ENCODE data around the gene ATP6V1E1.

The ATP6V1E1 gene

DNA sequence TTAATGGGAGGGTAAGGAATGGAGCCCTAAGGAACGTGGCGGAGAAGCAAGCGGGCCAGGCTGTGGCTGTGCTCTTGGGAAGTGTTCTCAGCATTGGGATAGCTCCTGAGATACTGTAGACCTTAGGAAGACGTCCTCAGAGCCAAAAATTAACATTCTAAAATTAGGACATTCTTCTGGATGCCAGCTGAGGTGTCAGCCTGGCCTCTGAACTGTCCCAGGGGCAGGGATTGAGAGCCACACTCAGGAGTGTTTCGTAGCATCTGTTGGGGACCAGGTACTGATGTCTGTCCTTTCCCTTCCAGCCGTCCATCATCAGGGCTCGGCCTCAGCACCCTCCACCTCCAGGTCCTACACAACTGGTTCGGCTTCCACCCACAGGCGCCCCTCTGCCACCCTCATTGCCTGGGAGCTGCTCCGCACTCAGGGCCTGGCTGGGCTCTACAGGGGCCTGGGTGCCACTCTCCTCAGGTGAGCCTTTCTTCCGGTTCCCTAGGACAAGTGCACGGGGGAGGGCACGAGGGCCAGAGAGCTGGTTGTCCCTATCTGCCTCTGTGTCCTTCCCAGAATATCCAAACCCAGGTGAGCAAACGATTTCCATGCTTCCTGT is 41.6 kb downstream of the ATP6V1E1 start:
- H3K27ac ChIP-seq (ENCODE audit: low read length): no peak overlapping the region
- no peaks in the 10 kb centered on the region for H3K4me1 ChIP-seq (ENCODE audit: control insufficient read depth, insufficient read depth, low read length)
- H3K4me3 ChIP-seq (ENCODE audit: low read length): no peak overlapping the region
- no peaks in the 10 kb centered on the region for H3K9me3 ChIP-seq (ENCODE audit: control insufficient read depth, insufficient read depth, low read length)
- no peaks in the 10 kb centered on the region for H3K27me3 ChIP-seq (ENCODE audit: control insufficient read depth, insufficient read depth, low read length)
- peaks cover 3% of the 10 kb centered on the region for H3K36me3 ChIP-seq (ENCODE audit: control insufficient read depth, insufficient read depth, low read length)
- no CpG with 5 or more reads among the region's 14 CpGs for WGBS (ENCODE audit: insufficient coverage, insufficient read length)
- DNase-seq (ENCODE audit: low read depth, low spot score): no peak

DNA sequence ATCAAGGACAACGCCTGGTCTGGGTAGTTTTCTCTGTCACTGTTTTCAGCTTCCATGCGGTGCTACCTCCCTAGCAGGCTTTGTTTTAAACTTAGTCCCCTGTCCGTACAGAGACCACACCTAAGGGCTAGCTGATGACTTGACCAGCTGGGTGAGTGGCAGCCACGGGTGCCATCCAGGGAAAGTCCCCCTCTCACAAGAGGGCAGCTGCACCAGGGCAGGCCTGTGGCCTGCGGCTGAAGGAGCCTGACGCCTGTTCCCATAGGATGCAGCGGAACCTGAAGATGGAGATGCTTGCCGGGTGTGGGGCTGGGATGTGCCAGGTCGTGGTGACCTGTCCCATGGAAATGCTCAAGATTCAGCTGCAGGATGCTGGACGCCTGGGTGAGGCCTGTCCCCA is 45.4 kb downstream of the ATP6V1E1 start:
- no CpG with 5 or more reads among the region's 10 CpGs for WGBS (ENCODE audit: insufficient coverage, insufficient read length)
- DNase-seq (ENCODE audit: low read depth, low spot score): no peak
- Histone ChIP-seq H3K4me1 (ENCODE audit: control insufficient read depth, insufficient read depth, low read length) (no peaks in the 10 kb centered on the region), H3K4me3 (ENCODE audit: low read length) (no peak overlapping the region), H3K9me3 (ENCODE audit: control insufficient read depth, insufficient read depth, low read length) (no peaks in the 10 kb centered on the region), H3K36me3 (ENCODE audit: control insufficient read depth, insufficient read depth, low read length) (no peaks in the 10 kb centered on the region), H3K27me3 (ENCODE audit: control insufficient read depth, insufficient read depth, low read length) (no peaks in the 10 kb centered on the region), H3K27ac (ENCODE audit: low read length) (no peak overlapping the region)

DNA sequence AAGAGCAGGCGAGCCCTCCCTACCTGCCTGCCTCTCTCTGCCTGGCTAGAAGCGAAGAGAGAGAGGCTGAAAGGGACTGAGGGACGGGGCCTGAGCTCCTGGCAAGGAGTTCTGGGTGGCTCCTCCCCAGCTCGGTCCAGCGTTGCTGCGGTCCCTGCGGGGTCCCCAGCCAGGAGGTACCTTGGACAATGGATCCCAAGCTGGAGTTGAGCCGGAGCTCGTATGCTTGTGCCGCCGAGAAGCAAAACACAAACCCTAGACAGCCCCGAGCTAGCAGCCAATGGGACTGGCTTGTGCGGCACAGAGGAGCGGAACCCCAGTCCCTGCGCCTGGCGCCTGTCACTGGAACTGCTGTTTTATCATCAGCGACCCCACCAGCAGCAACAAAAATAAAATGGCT is 46.9 kb downstream of the ATP6V1E1 start:
- Histone ChIP-seq H3K27ac (ENCODE audit: low read length) (no peak overlapping the region), H3K27me3 (ENCODE audit: control insufficient read depth, insufficient read depth, low read length) (no peaks in the 10 kb centered on the region), H3K4me1 (ENCODE audit: control insufficient read depth, insufficient read depth, low read length) (no peaks in the 10 kb centered on the region), H3K36me3 (ENCODE audit: control insufficient read depth, insufficient read depth, low read length) (no peaks in the 10 kb centered on the region), H3K4me3 (ENCODE audit: low read length) (no peak overlapping the region), H3K9me3 (ENCODE audit: control insufficient read depth, insufficient read depth, low read length) (no peaks in the 10 kb centered on the region)
- WGBS (ENCODE audit: insufficient coverage, insufficient read length): no CpG with 5 or more reads among the region's 17 CpGs
- DNase-seq (ENCODE audit: low read depth, low spot score): no peak

GRCh38 chr22:17581056-17581455 is 47.5 kb downstream of the ATP6V1E1 start:
- no peaks in the 10 kb centered on the region for H3K9me3 ChIP-seq (ENCODE audit: control insufficient read depth, insufficient read depth, low read length)
- no peaks in the 10 kb centered on the region for H3K27me3 ChIP-seq (ENCODE audit: control insufficient read depth, insufficient read depth, low read length)
- no peaks in the 10 kb centered on the region for H3K4me1 ChIP-seq (ENCODE audit: control insufficient read depth, insufficient read depth, low read length)
- DNase-seq (ENCODE audit: low read depth, low spot score): no peak
- H3K4me3 ChIP-seq (ENCODE audit: low read length): no peak overlapping the region
- no peaks in the 10 kb centered on the region for H3K36me3 ChIP-seq (ENCODE audit: control insufficient read depth, insufficient read depth, low read length)
- H3K27ac ChIP-seq (ENCODE audit: low read length): no peak overlapping the region
- WGBS (ENCODE audit: insufficient coverage, insufficient read length): no CpG with 5 or more reads among the region's 21 CpGs

DNA sequence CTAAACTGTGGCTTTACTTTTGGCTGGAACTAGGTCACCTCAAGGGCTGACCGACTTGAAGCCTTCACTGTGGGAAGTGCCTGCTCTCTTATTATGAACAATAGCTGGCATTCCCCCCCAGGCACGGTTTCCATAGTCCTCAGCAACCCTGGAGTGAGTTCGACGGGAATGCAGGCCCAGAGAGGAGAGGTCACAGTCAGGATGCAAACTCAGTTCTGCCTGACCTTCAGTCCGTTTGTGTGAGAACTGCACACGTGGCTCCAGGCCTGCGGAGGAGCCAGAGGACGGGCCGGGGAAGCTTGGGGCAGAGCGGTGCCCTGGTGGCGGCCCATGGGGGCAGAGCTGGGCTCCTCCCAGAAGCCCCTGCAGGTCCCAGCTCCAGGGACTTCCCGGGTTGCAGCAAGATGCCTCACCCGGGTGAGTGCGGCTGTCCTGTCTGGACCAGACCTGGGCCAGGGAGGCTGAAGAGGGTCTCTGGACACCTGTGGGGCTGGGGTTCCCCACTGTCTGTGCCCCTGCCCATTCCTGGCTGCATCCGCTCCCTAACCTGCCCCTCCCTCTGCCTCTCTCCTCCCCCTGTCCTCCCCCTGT is 48.0 kb downstream of the ATP6V1E1 start:
- H3K36me3 ChIP-seq (ENCODE audit: control insufficient read depth, insufficient read depth, low read length): no peaks in the 10 kb centered on the region
- DNase-seq (ENCODE audit: low read depth, low spot score): no peak
- H3K27me3 ChIP-seq (ENCODE audit: control insufficient read depth, insufficient read depth, low read length): no peaks in the 10 kb centered on the region
- H3K27ac ChIP-seq (ENCODE audit: low read length): no peak overlapping the region
- no peak overlapping the region for H3K4me3 ChIP-seq (ENCODE audit: low read length)
- WGBS (ENCODE audit: insufficient coverage, insufficient read length): no CpG with 5 or more reads among the region's 15 CpGs
- H3K4me1 ChIP-seq (ENCODE audit: control insufficient read depth, insufficient read depth, low read length): no peaks in the 10 kb centered on the region
- no peaks in the 10 kb centered on the region for H3K9me3 ChIP-seq (ENCODE audit: control insufficient read depth, insufficient read depth, low read length)

GRCh38 chr22:17579535-17579981 is 49.0 kb downstream of the ATP6V1E1 start:
- no CpG with 5 or more reads among the region's 14 CpGs for WGBS (ENCODE audit: insufficient coverage, insufficient read length)
- H3K4me3 ChIP-seq (ENCODE audit: low read length): no peak overlapping the region

DNA sequence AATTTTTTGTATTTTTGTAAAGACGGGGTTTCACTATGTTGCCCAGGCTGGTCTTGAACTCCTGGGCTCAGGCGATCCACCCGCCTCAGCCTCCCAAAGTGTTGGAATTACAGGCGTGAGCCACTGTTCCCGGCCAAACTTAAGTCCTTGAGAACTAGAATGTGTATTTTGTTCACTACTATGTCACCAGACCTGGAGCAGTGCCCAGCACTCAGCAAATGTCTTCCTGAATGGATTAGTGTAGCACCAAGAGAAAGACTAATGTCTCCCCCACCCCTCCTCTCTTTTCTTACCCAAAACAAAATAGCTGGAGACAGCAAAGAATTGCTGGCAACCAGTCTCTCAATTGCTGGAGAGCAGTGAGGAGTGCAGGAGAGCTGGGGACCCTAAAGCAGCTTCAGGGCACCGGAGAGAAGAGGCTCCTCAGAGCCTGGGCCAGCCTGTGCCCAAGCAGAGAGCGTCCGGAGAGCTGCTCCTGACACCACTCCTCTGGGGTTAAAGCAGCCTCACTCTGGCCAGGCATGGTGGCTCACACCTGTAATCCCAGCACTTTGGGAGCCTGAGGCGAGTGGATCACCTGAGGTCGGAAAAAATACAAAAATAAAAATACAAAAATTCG is 50.3 kb downstream of the ATP6V1E1 start:
- no peaks in the 10 kb centered on the region for H3K36me3 ChIP-seq (ENCODE audit: control insufficient read depth, insufficient read depth, low read length)
- H3K4me1 ChIP-seq (ENCODE audit: control insufficient read depth, insufficient read depth, low read length): no peaks in the 10 kb centered on the region
- H3K27me3 ChIP-seq (ENCODE audit: control insufficient read depth, insufficient read depth, low read length): no peaks in the 10 kb centered on the region
- WGBS (ENCODE audit: insufficient coverage, insufficient read length): no CpG with 5 or more reads among the region's 11 CpGs
- DNase-seq (ENCODE audit: low read depth, low spot score): no peak
- no peak overlapping the region for H3K27ac ChIP-seq (ENCODE audit: low read length)
- no peaks in the 10 kb centered on the region for H3K9me3 ChIP-seq (ENCODE audit: control insufficient read depth, insufficient read depth, low read length)
- no peak overlapping the region for H3K4me3 ChIP-seq (ENCODE audit: low read length)

More at GRCh38 chr22:17579535-17579981, 49.0 kb downstream of the ATP6V1E1 start:
- no peaks in the 10 kb centered on the region for H3K36me3 ChIP-seq (ENCODE audit: control insufficient read depth, insufficient read depth, low read length)
- no peaks in the 10 kb centered on the region for H3K4me1 ChIP-seq (ENCODE audit: control insufficient read depth, insufficient read depth, low read length)
- no peak for DNase-seq (ENCODE audit: low read depth, low spot score)
- H3K27ac ChIP-seq (ENCODE audit: low read length): no peak overlapping the region
- no peaks in the 10 kb centered on the region for H3K9me3 ChIP-seq (ENCODE audit: control insufficient read depth, insufficient read depth, low read length)
- no peaks in the 10 kb centered on the region for H3K27me3 ChIP-seq (ENCODE audit: control insufficient read depth, insufficient read depth, low read length)

DNA sequence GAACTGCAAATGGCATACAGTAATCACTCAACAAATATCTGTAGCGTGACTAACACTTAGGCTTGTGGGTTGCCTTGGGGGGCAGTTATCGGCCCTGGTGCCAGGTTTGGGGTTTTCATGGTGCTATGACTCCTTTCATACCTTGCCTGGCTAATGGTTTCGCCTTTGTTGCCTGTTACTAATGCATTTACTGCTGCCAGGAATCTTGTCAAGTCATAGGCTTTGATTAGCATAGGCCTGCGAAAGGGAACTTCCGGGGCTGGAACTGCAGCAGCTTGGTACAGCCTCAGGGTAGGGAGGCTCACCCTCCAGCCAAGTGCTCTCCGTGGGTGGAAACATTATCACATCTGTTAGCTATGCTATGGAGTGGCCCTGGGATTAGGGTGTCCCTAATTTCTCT is 52.1 kb downstream of the ATP6V1E1 start:
- WGBS (ENCODE audit: insufficient coverage, insufficient read length): no CpG with 5 or more reads among the region's 6 CpGs
- H3K4me3 ChIP-seq (ENCODE audit: low read length): no peak overlapping the region
- no peaks in the 10 kb centered on the region for H3K9me3 ChIP-seq (ENCODE audit: control insufficient read depth, insufficient read depth, low read length)
- H3K4me1 ChIP-seq (ENCODE audit: control insufficient read depth, insufficient read depth, low read length): no peaks in the 10 kb centered on the region
- H3K27me3 ChIP-seq (ENCODE audit: control insufficient read depth, insufficient read depth, low read length): no peaks in the 10 kb centered on the region
- no peaks in the 10 kb centered on the region for H3K36me3 ChIP-seq (ENCODE audit: control insufficient read depth, insufficient read depth, low read length)
- H3K27ac ChIP-seq (ENCODE audit: low read length): no peak overlapping the region
- DNase-seq (ENCODE audit: low read depth, low spot score): no peak

- no peak overlapping the region for H3K27ac ChIP-seq (ENCODE audit: low read length)
- DNase-seq (ENCODE audit: low read depth, low spot score): no peak
- H3K9me3 ChIP-seq (ENCODE audit: control insufficient read depth, insufficient read depth, low read length): no peaks in the 10 kb centered on the region
- no peaks in the 10 kb centered on the region for H3K36me3 ChIP-seq (ENCODE audit: control insufficient read depth, insufficient read depth, low read length)
- no CpG with 5 or more reads among the region's 4 CpGs for WGBS (ENCODE audit: insufficient coverage, insufficient read length)
- no peaks in the 10 kb centered on the region for H3K4me1 ChIP-seq (ENCODE audit: control insufficient read depth, insufficient read depth, low read length)
- H3K4me3 ChIP-seq (ENCODE audit: low read length): no peak overlapping the region
- H3K27me3 ChIP-seq (ENCODE audit: control insufficient read depth, insufficient read depth, low read length): no peaks in the 10 kb centered on the region
Observed at GRCh38 chr22:17575681-17576080, 52.9 kb downstream of the ATP6V1E1 start.

- Histone ChIP-seq H3K4me1 (ENCODE audit: control insufficient read depth, insufficient read depth, low read length) (no peaks in the 10 kb centered on the region; the same call in 1 of the 2 replicates), H3K27me3 (ENCODE audit: control insufficient read depth, insufficient read depth, low read length) (no peaks in the 10 kb centered on the region), H3K27ac (ENCODE audit: low read length) (no peak overlapping the region), H3K4me3 (ENCODE audit: low read length) (no peak overlapping the region), H3K9me3 (ENCODE audit: control insufficient read depth, insufficient read depth, low read length) (no peaks in the 10 kb centered on the region), H3K36me3 (ENCODE audit: control insufficient read depth, insufficient read depth, low read length) (no peaks in the 10 kb centered on the region)
- WGBS (ENCODE audit: insufficient coverage, insufficient read length): no CpG with 5 or more reads among the region's 5 CpGs
- DNase-seq (ENCODE audit: low read depth, low spot score): no peak
Observed at GRCh38 chr22:17575151-17575550, 53.4 kb downstream of the ATP6V1E1 start.

Data from iPS DF 6.9 (cell line).